Stimulated activated CD4-positive, alpha-beta T cell treated with anti-CD3 and anti-CD28 coated beads, TNF-alpha, amount 100 ng/mL, for 4 hours (primary cell): ENCODE data around the gene F8.
"Not testable (repeated sequence)": the region's sequence is repeated elsewhere in the genome, so short reads cannot be mapped to it uniquely, and the experiment has no call there.

Source experiments
- DNase-seq, 3 experiments: peaks; one replicate each; pipeline ENCODE4 v3.0.0-alpha.2; 2020; ENCODE audit warnings: low read depth in 3 of 3

F8 gene

DNA sequence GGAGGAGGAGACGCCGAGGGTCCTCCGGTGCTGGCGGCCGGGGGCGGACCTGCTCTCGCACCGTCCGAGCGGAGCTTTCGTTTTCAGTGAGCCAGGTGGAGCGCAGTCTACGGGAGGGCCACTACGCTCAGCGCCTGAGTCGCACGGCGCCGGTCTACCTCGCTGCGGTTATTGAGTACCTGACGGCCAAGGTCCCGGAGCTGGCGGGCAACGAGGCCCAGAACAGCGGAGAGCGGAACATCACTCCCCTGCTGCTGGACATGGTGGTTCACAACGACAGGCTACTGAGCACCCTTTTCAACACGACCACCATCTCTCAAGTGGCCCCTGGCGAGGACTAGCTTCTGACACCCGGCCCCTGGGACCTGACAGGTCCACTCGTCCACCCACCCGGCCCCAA lies 137.5 kb downstream of the F8 start:
- not testable (repeated sequence) for DNase-seq

DNA sequence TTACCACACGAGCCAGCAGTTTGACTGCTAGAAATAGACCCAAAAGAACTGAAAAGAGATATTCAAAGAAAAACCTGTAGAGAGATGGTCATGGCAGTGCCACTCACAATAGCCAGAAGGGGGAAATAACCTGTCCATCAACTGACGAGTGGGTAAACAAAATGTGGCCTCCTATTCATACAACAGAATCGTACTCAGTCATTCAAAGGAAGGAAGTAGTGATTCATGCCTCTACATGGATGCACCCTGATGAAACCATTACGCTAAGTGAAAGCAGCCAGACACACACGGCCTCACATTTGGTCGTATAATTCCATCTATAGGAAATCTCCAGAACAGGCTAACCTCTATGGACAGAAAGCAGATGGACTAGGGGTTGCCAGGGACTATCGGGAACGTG lies 138.5 kb downstream of the F8 start:
- DNase-seq: not testable (repeated sequence)

DNA sequence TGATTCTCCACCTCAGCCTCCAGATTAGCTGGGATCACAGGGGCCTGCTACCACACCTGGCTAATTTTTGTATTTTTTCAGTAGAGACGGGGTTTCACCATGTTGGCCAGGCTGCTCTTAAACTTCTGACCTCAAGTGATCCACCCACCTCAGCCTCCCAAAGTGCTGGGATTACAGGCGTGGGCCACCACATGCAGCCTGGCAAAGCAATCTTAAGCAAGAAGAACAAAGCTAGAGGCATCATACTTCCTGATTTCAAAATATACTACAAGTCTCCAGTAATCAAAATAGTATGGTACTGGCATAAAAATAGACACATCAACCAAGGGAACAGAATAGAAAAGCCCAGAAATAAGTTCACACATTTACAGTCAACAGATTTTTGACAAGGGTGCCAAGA lies 149.2 kb downstream of the F8 start:
- no peak for DNase-seq

DNA sequence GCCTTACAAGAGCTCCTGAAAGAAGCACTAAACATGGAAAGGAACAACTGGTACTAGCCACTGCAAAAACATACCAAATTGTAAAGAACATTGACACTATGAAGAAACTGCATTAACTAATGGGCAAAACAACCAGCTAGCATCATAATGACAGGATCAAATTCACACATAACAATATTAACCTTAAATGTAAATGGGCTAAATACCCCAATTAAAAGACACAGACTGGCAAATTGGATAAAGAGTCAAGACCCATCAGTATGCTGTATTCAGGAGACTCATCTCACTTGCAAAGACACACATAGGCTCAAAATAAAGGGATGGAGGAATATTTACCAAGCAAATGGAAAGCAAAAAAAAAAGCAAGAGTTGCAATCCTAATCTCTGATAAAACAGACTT lies 154.0 kb downstream of the F8 start:
- DNase-seq: not testable (repeated sequence)

DNA sequence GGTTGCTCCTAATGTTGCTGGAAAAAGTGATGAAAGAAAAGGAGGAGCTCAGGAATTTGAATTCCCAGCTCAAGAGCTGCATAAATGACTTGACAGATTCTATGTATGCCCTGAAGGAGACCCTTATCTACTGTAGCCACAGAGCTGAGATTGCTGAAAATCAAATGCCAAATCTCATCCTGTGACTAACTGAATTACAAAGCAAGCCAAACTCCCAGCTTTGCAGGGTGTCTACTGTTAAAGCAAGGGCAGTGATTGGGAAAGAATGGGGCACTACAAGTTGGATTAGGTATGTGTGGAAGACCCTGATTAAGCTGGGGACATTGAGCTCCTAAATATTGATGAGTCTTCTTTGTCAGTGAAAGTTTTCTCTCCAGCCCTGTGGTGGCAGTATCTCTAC lies 167.3 kb downstream of the F8 start:
- no peak for DNase-seq

DNA sequence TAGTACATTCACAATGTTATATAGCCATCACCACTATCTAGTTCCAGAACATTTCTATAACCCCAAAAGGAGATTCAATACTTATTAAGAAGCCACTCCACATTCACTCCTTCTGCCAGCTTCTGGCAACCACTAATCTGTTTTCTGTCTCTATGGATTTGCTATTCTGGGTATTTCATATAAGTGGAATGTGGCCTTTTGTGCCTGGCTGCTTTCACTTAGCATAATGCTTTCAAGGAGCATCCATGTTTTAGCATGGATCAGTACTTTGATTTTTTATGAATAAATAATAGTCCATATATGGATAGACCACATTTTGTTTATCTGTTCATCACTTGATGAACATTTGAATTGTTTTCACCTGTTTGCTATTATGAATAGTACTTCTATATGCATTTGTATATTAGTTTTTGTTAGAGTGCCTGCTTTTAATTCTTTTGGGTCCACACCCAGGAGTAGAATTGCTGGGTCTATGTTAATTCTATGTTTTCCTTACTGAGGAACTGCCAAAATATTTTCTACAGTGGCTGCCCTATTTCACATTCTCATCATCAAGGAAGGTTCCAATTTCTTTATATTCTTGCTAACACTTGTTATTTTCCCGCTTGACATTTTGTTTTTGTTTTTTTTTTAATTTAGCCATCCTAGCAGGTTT lies 171.4 kb downstream of the F8 start:
- DNase-seq: no peak

DNA sequence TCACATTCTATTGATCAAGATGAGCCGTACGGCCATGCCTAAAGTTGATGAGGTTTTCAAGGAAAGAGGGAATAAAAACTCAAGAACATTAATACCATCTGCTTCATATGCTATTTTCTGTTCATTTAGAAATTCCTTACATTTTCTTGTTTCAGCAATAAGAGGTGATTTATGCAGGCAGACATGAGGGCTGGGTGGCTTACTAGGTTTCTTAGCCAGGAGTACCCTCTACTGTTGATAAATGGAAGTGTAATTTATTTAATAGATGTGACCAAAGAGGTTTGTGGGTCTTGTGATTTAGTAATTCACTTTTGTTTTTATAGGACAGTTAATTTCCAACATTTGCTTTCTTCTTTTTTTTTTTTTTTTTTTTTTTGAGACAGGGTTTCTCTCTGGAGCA lies 181.7 kb downstream of the F8 start:
- DNase-seq: no peak

DNA sequence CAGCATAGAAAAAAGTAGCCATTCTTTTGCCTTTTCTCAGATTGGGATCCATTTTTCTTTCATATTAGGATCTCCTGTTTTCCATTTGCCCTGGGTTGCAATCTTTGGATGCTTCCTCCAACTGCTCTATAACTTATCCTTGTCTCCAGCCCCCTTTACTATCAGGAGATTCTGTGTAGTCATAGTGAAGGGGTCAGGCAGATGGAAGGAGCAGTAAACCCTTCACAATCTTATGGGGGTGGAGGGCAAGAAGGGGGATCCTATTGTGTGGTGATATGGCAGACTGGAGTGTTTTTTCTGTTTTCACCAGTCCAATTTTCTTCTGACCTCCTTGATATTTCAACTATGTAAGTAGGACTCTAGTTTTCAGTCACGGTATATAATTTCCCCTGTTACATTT lies 186.4 kb downstream of the F8 start:
- no peak for DNase-seq

DNA sequence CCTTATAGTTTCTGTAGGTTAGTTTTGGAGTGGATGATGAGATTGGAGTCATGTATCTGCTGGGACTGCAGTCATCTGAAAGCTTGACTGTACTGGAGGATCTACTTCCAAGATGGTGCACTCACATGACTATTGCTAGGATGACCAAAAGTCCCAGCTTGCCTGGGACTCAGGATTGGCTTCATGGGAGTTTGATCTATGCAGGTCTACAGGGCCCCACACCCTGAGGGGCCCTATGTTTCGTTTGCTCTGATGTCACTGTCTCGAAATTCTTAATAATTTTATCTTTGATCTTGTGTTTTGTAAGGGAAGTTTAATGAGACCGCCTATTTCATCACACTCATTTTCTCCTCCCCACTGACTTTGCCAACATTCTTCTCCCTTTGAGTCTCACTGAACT lies 188.0 kb downstream of the F8 start, which contains the start of gene SMIM9:
SMIM9 (minus strand) TSS at position 101 of the 400 bp plus-strand sequence. CDS start 3,806 bp downstream, outside the sequence.
- no peak for DNase-seq

DNA sequence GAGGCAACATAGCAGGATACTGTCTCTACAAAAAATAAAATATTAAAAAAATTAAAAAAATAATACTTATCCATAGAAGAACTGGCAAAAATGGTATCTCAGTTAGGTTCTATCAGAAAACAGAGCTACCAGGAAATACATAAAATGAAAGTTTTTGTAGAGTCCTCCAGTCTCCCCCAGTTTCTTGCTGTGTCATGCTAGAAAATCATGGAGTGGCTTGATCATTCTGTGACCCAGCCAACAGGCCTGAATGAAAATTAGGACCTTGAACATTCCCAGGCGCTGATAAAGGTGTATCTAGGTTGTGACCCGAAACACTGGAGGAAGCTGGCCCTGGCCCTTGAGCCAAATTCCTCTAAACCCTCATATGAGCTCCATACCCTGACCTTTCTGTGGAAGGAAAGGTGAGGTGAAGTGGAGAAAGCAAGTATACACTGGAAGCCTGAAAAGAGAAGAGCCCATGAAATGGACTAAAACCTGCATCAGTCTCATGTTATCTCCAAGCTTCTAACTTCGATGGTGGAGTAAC lies 188.7 kb downstream of the F8 start:
- no peak for DNase-seq

DNA sequence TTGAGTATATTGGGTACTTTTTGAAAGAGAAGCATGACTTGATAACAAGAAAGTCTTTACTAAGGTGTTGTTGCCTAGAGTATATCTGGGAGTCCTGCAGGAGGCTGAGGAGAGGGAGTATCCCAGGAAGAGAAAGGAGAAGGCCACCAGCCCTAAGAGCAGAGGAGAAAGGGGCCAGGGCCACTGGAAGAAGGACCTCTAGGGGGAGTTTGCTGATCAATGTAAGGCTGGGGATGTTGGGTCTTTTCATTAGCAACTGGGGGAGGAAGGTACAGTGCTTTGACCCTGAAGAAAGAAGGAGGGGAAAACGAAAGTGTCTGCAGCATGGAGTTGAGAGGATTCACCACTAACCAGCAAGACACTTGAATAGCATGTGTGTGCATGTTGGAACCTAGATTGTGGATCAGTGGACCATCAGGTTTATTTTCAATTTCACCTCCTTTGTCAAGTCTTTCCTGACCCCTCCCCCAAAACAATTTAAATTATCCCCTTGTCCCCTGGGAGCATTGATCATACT lies 192.5 kb downstream of the F8 start:
- no peak for DNase-seq

DNA sequence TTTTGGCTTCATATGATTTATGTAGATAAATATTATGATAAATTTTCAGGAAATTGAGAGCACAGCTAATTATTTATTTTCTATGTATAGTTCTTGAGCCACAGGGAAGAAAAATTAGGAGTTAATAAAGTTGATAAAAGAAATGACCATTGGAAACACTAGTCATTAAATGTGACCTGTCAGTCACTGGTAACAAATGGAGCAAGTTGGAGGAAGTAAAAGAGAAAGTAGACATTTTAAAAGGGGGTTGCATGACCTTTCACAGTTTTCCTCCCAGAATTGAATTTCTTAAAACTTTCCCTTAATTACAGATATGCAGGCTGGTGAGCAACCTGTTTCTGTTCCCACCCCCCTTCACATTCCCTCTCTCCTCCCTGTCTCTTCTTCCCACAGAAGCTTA lies 193.4 kb downstream of the F8 start:
- no peak for DNase-seq

DNA sequence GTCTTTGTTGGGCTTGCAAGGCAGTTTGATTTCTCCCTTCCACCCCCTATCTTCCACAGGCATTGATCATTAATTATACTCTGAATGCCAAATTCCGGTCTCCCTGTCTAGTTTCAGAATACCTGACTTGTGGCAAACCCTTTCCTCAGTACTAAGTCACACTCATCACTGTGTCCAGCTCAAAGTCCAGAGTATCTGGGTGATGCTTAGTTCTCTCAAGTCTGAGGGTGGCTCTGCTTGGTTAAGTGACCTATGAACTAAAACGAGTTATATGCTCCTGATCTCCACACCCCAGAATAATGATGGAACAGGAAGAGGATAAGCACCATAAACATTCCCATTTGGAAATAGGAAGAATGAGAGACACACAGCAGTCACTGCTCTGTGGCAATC lies 194.5 kb downstream of the F8 start:
- no peak for DNase-seq

DNA sequence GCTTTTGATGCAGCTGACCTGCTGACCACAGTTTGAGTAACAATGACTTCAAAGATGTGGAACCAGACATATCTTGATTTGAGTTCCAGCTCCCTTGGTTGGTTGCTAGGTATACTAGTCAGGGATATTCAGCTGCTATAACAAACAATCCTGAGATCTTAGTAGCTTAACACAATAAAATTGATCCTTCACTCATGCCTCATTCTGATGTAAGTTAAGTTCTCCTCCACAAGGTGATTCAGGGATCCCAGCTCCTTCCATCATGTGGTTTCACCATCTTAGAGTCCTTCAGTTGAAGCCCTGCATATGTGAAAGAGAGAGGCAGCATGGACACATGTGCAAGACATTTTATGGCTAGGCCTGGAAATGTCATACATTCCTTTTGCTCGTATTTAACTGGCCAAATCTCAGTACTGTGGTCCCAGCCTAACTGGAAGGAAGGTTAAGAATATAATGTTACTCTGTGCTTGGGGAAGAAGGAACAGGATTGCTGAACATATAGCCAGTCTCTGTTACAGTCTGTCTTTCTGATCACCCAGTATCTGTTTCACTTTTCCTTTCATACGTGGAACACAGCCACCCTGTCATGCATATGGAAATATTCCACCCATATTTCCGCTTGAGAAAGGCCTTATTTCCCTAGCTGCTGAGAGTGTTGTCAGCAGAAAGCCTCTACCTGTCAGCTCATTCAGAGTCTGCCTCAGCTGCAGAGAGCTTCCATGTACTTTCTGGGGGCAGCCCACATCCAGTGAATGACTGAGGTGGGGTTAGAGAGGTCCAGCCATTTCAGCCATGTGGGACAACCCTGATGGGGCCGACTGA lies 195.1 kb downstream of the F8 start:
- no peak for DNase-seq

DNA sequence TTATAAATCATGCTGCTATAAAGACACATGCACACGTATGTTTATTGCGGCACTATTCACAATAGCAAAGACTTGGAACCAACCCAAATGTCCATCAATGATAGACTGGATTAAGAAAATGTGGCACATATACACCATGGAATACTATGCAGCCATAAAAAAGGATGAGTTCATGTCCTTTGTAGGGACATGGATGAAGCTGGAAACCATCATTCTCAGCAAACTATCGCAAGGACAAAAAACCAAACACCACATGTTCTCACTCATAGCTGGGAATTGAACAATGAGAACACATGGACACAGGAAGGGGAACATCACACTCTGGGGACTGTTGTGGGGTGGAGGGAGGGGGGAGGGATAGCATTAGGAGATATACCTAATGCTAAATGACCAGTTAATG lies 196.9 kb downstream of the F8 start:
- not testable (repeated sequence) for DNase-seq

DNA sequence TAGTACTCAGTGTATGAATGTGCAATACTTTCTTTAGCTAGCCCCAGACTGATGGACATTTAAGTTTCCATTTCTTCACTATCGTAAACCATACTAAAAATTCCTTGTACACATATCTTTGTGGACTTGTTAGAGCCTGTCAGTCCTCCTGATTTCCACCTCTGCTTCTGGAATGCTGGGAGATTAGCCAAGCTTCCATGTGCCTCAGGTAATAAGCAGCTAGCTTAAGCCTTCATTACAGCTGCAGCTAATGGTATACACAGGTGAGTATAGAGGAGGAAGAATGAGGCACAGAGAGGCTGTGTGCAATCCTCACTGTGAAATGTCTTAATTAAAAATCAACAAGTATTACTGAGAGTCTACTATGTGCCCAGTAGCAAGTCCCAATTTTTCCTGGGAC lies 197.9 kb downstream of the F8 start:
- no peak for DNase-seq

DNA sequence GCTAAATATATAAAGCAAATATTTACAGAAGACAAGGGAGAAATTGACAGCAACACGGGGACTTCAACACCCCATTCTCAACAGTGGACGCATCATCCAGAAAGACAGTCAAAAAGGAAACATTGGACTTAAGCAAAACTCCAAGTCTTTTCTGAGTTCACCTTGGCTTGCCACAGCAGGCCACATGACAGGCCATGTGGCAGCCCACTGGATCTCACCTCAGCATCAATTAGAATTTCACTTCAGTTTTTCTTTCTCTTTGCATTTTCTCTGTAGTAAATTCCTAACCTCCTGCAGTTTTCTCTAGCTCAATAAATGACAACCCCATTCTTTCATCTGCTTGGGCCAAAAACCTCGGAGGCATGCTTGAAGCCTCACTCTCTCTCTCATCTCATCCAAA lies 200.5 kb downstream of the F8 start:
- no peak for DNase-seq

DNA sequence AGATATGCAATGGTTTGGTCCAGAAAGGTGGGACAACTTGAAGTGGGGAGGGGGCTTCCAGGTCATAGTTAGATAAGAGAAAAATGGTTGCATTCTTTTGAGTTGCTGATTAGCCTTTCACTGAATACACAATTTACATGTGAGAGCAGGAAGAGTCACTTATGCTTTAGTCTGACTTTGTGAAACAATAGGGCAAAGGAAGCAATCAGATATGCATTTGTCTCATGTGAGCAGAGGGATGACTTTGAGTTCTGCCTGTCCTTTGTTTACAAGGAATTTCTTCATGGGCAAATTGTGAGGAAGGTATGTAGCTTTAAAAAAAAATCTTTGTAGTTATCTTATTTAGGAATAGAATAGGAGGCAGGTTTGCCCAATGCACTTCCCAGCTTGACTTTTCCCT lies 201.0 kb downstream of the F8 start:
- no peak for DNase-seq

DNA sequence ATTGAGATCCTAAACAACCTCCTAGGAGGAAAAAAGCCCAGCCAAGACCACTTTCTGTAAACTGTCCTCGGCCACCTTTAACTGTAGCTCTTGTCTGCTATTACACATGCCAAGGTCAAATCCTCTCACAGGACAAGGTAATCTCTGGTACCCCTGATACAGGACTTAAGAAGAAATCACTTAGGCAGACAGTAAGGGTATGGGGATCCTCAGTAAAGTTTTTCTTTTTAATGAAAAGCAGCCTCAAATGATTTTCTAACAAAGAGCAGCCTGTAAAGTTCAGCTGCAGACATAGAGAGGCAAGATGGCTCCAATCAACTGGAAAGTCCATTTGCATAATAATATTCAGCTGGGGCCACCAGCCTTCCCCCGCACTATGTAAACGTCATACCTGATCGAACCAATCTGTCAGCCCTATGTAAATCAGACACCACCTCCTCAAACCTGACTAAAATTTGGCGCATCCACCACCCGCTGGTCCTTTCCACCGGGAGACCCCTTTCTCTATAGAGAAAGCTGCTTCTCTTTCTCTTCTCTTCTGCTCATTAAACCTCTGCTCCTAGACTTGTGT lies 202.7 kb downstream of the F8 start:
- no peak for DNase-seq

DNA sequence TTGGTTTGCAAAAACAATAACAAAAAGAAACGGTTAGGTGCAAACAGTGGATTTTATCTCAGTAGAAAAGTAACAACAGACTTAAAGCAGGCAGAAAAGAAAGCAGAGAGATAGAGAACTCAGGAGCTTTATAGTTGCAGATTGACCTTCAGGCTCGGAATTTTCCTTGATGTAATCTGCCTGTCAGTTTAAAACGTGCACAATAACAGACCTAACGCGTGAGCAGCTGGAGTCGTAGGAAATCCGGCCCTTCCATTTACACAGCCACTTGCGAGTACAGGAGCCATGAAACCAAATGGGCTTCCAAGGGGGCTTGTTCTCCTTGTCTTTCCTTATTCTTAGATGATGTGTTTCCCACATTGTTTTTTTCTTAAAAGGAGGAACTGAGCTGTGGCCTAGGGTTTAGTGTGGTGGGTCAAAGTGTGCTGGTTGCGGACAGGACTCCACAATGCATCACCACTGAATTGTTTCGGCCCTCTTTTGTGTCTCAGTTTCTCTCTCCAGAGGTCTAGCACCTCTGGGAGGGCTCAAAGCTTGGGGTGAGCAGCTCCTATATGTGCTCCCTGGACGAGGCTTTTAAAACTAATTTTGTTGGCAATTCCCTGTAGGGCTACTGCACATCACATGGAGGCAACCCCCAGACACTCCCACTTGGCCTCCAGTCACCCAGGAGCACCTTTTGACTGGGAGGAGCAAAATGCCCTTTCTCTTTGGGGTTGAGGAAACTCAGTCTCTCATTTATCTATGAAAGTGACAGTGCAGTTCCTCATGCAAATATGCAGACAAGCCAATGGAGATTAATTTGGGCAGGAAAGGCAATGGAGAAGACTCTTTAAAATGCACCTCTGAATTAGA lies 203.4 kb downstream of the F8 start:
- DNase-seq: no peak

DNA sequence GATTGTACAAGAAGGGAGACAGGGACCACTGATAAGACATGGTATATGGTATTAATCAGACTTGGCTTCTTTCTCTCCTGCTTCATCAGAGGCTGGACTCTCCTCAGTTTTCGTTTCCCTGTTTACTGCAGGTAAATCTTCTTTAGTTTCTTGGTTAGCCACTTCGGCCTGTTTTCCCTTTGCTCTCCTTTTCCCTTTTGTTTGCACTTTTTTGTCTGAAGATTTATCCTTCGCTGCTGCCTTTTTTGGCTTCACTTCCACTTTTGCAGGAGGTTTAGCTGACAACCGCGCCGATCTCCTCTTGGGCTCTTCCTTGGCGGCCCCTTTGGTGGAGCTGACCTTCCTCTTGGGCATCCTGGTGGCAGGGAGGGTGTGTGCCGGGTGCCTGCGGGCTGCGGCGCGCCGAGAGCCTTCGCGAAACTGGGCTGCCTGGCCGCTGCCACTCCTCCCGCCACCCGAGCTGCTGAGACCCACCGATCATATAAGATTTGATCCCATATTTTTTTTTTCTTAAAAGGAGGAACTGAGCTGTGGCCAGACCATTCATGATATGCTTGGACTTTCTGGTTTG lies 205.4 kb downstream of the F8 start:
- not testable (repeated sequence) for DNase-seq
